ENCODE results near the gene LPP. TPM values are rescaled to one million over a fixed set of nuclear protein-coding genes. Genes with fewer than 3 reads are reported as not detected.

LPP gene
- total RNA-seq, 1 donor from 2014 or later: 218 TPM

DNA sequence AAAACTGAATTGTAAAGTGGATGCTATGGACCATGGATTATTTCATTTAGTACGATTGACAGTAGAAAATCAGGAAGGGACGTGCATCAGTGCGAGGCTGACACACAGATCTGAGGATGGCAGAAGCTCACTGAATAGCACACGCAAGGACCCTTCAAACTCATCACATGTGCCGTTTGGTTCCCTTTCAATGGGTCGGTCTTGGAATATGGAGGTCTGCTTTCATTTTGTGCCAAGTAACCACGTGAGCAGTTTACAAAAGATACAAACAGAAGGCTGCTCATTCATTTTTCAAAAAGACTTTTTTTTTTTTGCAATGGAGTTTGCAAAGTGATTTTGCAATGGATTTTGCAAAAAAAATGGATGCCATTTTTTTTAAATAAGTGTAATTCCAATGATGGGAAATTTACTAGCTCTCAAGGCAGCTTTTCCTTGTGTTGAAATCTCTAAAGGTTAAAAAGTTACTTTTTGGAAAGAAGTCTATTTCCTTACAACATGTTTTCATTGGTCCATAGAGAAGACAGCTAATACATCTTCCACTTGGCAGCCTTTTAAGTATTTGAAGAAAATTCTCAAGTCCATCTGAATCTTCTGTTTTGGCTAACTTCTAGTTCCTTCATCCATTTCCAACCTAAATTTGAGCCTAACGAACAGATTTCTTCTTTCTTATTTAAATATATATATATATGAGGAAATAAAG lies 625.5 kb downstream of the LPP start:
- H3K4me3 ChIP-seq (ENCODE audit: low read depth, low read length): no peak overlapping the region
- no peaks in the 10 kb centered on the region for H3K27me3 ChIP-seq (ENCODE audit: control insufficient read depth, insufficient read depth, low read length)
- DNase-seq (ENCODE audit: low read depth): no peak
- no peak for TF ChIP-seq CTCF (IDR thresholded peaks at IDR 0.05; ENCODE audit: insufficient read depth, low read length, poor library complexity, severe bottlenecking)
- no peaks in the 10 kb centered on the region for H3K36me3 ChIP-seq (ENCODE audit: control insufficient read depth, insufficient read depth, low read length)

GRCh38 chr3:188780193-188781147 lies 626.5 kb downstream of the LPP start:
- Histone ChIP-seq H3K4me3 (ENCODE audit: low read depth, low read length) (no peak overlapping the region), H3K36me3 (ENCODE audit: control insufficient read depth, insufficient read depth, low read length) (no peaks in the 10 kb centered on the region), H3K27me3 (ENCODE audit: control insufficient read depth, insufficient read depth, low read length) (no peaks in the 10 kb centered on the region)
- no peak for DNase-seq (ENCODE audit: low read depth)
- TF ChIP-seq CTCF (IDR thresholded peaks at IDR 0.05; ENCODE audit: insufficient read depth, low read length, poor library complexity, severe bottlenecking): no peak

GRCh38 chr3:188782613-188783124 lies 628.7 kb downstream of the LPP start:
- no peak overlapping the region for H3K4me3 ChIP-seq (ENCODE audit: low read depth, low read length)
- no peak for TF ChIP-seq CTCF (IDR thresholded peaks at IDR 0.05; ENCODE audit: insufficient read depth, low read length, poor library complexity, severe bottlenecking)
- H3K36me3 ChIP-seq (ENCODE audit: control insufficient read depth, insufficient read depth, low read length): no peaks in the 10 kb centered on the region
- no peaks in the 10 kb centered on the region for H3K27me3 ChIP-seq (ENCODE audit: control insufficient read depth, insufficient read depth, low read length)
- DNase-seq (ENCODE audit: low read depth): no peak

GRCh38 chr3:188786424-188786823 lies 632.5 kb downstream of the LPP start:
- TF ChIP-seq CTCF (IDR thresholded peaks at IDR 0.05; ENCODE audit: insufficient read depth, low read length, poor library complexity, severe bottlenecking): no peak
- no peak overlapping the region for H3K4me3 ChIP-seq (ENCODE audit: low read depth, low read length)
- H3K27me3 ChIP-seq (ENCODE audit: control insufficient read depth, insufficient read depth, low read length): no peaks in the 10 kb centered on the region
- no peaks in the 10 kb centered on the region for H3K36me3 ChIP-seq (ENCODE audit: control insufficient read depth, insufficient read depth, low read length)
- DNase-seq (ENCODE audit: low read depth): no peak

GRCh38 chr3:188788621-188789081 lies 634.7 kb downstream of the LPP start:
- peak; percentile 56 for DNase-seq (ENCODE audit: low read depth)
- Histone ChIP-seq H3K4me3 (ENCODE audit: low read depth, low read length) (no peak overlapping the region), H3K27me3 (ENCODE audit: control insufficient read depth, insufficient read depth, low read length) (no peaks in the 10 kb centered on the region), H3K36me3 (ENCODE audit: control insufficient read depth, insufficient read depth, low read length) (no peaks in the 10 kb centered on the region)
- no peak for TF ChIP-seq CTCF (IDR thresholded peaks at IDR 0.05; ENCODE audit: insufficient read depth, low read length, poor library complexity, severe bottlenecking)

Measured in kidney epithelial cell (primary cell).